DND-41 (cell line): ENCODE measurements around the gene SCART1.

Source experiments
- EZH2 ChIP-seq: IDR thresholded peaks from 3 replicates; pipeline ENCODE4 v1.6.1; 2012; ENCODE audit warnings: borderline replicate concordance, low read depth, mild to moderate bottlenecking, moderate library complexity, low read length, inconsistent platforms; ENCODE audit not compliant: severe bottlenecking
- TF ChIP-seq, protein P1 (sequence below): IDR thresholded peaks from 2 replicates; pipeline ENCODE4 v1.5.1; 2012; ENCODE audit warnings: borderline replicate concordance, low read length, moderate library complexity, mild to moderate bottlenecking; ENCODE audit not compliant: poor library complexity, severe bottlenecking; ENCODE audit errors: extremely low read depth

DNA sequence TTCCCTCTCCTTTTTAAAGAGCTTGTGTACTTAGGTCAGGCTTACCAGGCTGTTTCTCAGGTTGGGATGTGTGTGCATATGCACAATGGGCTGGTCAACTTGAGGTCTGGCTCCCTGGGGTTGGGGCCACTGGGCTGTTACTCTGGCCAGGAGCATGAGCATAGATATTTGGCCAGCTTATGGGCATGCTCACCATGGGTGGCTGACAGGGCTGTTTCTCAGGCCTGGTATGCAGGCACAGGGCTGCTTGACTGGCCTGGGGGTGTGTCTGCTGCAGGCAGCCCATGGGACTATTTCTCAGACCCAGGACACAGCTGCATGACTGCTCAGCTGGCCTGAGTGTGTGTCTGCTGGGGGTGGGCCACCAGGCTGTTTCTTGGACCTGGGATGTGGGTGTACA, 34.6 kb downstream of the SCART1 start:
- TF ChIP-seq, protein P1, sequence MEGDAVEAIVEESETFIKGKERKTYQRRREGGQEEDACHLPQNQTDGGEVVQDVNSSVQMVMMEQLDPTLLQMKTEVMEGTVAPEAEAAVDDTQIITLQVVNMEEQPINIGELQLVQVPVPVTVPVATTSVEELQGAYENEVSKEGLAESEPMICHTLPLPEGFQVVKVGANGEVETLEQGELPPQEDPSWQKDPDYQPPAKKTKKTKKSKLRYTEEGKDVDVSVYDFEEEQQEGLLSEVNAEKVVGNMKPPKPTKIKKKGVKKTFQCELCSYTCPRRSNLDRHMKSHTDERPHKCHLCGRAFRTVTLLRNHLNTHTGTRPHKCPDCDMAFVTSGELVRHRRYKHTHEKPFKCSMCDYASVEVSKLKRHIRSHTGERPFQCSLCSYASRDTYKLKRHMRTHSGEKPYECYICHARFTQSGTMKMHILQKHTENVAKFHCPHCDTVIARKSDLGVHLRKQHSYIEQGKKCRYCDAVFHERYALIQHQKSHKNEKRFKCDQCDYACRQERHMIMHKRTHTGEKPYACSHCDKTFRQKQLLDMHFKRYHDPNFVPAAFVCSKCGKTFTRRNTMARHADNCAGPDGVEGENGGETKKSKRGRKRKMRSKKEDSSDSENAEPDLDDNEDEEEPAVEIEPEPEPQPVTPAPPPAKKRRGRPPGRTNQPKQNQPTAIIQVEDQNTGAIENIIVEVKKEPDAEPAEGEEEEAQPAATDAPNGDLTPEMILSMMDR: no peak
- no peak for TF ChIP-seq EZH2
